SKM-1 (cell line): ENCODE results near the gene TP73.

Experiments used
- DNase-seq: peaks from one replicate; lab custom pipeline; 2025; ENCODE audit not compliant: unreplicated experiment; lab: John Stamatoyannopoulos, UW

Gene TP73

GRCh38 chr1:3724416-3725030 lies 72.2 kb downstream of the TP73 start:
- peak; percentile 46 for DNase-seq

GRCh38 chr1:3725366-3725765 lies 73.0 kb downstream of the TP73 start:
- DNase-seq = no peak

- no peak for DNase-seq
Measured at GRCh38 chr1:3727042-3727824, 74.9 kb downstream of the TP73 start.

- no peak for DNase-seq
Measured at GRCh38 chr1:3727825-3728776, 75.8 kb downstream of the TP73 start.

- DNase-seq = no peak
Measured at GRCh38 chr1:3729594-3730542, 77.6 kb downstream of the TP73 start.

- no peak for DNase-seq
Measured at GRCh38 chr1:3730543-3731247, 78.4 kb downstream of the TP73 start.

- DNase-seq = no peak
Measured at GRCh38 chr1:3731583-3732433, 79.5 kb downstream of the TP73 start.

- no peak for DNase-seq
Measured at GRCh38 chr1:3732434-3733093, 80.2 kb downstream of the TP73 start.

GRCh38 chr1:3733094-3733882 lies 81.0 kb downstream of the TP73 start:
- no peak for DNase-seq

GRCh38 chr1:3733883-3734589 lies 81.7 kb downstream of the TP73 start:
- no peak for DNase-seq

- DNase-seq = no peak
Measured at GRCh38 chr1:3734602-3735001, 82.3 kb downstream of the TP73 start.

GRCh38 chr1:3735027-3735681 lies 82.8 kb downstream of the TP73 start:
- no peak for DNase-seq

- no peak for DNase-seq
Measured at GRCh38 chr1:3735688-3736087, 83.4 kb downstream of the TP73 start.

GRCh38 chr1:3736131-3736561 lies 83.8 kb downstream of the TP73 start:
- DNase-seq = no peak

- DNase-seq = no peak
Measured at GRCh38 chr1:3736708-3737107, 84.4 kb downstream of the TP73 start.

GRCh38 chr1:3738943-3739342 lies 86.6 kb downstream of the TP73 start:
- DNase-seq = no peak
